Measurements from ENCODE around the gene GDPD4.

The GDPD4 gene

DNA sequence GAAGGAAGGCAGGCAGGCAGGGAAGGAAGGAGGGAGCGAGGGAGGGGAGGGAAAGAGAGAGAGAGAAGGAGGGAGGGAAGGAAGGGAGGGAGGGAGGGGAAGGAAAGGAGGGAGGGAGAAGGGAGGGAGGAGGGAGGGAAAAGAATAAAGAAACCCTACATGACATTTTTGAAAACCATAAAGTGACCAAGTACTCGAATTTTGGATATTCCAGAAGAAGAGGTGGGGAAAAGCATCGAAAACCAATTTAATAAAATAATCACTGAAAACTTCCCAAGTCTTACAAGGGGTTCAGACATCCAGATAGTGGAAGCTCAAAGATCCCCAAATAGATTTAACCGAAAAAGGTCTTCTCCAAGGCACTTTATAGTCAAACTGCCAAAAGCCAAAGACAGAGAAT, 11.7 kb downstream of the GDPD4 start:
- no peaks in the 10 kb centered on the region for H3K9me3 ChIP-seq (ENCODE audit: insufficient read depth, low read depth, low read length)
- no peak overlapping the region for H3K9ac ChIP-seq (ENCODE audit: low read depth, low read length)
- no peaks in the 10 kb centered on the region for H3K27me3 ChIP-seq (ENCODE audit: insufficient read depth, low read length)
- H3K4me1 ChIP-seq (ENCODE audit: insufficient read depth, low read length) = no peaks in the 10 kb centered on the region
- H3K36me3 ChIP-seq (ENCODE audit: insufficient read depth, low read depth, low read length) = no peaks in the 10 kb centered on the region
- H3K4me3 ChIP-seq (ENCODE audit: low read length) = no peak overlapping the region
- no peak overlapping the region for H3K27ac ChIP-seq (ENCODE audit: low read length)

DNA sequence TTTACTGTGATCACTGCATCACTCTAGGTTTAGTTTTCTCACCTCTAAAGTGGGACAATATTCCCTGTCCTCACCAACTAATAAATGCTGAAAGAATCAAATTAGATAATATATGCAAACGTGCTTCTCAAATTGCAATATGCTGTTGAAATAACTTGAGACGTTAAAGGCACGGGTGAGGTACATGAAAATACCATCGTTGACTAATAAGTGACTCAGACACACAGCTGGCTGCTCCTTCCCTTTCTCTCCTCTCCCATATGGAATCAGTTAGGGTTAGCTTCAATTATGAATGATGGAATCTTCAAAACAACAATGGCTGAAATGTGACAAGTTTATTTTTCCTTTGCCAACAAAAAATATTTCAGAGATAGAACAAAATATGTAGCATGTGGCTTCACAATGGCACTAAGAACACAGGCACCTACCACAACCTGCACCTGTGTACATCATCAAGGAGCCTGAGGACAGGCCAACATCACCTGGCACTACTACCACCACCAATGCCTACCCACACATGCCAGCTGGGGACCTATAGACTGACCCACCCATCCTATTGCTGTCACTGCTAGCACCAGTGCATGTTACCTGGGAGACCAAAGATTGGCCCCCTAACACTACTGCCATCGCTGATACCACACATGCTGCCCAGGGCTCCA, 13.7 kb downstream of the GDPD4 start:
- no peaks in the 10 kb centered on the region for H3K36me3 ChIP-seq (ENCODE audit: insufficient read depth, low read depth, low read length)
- H3K27ac ChIP-seq (ENCODE audit: low read length) = no peak overlapping the region
- no peak overlapping the region for H3K4me3 ChIP-seq (ENCODE audit: low read length)

DNA sequence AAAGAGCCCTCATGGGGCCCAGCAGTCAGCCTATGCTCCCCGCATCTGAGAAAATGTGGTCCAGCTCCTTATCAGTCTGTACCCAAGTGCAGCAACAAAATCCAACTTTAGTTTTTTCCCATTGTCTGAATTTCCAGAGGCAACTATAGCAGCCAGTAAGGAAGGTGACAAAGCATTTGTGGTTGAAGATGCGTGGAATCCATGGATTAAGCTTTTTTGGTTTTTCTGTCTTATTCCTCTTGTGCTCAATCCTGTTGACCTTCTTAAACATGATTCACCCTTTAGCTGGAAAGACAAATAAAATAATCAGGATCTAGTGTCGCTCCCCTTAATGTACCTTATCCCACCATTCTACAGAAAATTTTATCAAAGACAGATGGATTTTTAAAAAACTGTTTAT, 14.3 kb downstream of the GDPD4 start:
- Histone ChIP-seq H3K9me3 (ENCODE audit: insufficient read depth, low read depth, low read length) (no peaks in the 10 kb centered on the region), H3K36me3 (ENCODE audit: insufficient read depth, low read depth, low read length) (no peaks in the 10 kb centered on the region), H3K9ac (ENCODE audit: low read depth, low read length) (no peak overlapping the region), H3K27me3 (ENCODE audit: insufficient read depth, low read length) (no peaks in the 10 kb centered on the region), H3K27ac (ENCODE audit: low read length) (no peak overlapping the region), H3K4me3 (ENCODE audit: low read length) (no peak overlapping the region), H3K4me1 (ENCODE audit: insufficient read depth, low read length) (no peaks in the 10 kb centered on the region)

More for the DNA sequence above, 13.7 kb downstream of the GDPD4 start:
- H3K4me1 ChIP-seq (ENCODE audit: insufficient read depth, low read length) = no peaks in the 10 kb centered on the region
- no peaks in the 10 kb centered on the region for H3K9me3 ChIP-seq (ENCODE audit: insufficient read depth, low read depth, low read length)
- H3K9ac ChIP-seq (ENCODE audit: low read depth, low read length) = no peak overlapping the region
- no peaks in the 10 kb centered on the region for H3K27me3 ChIP-seq (ENCODE audit: insufficient read depth, low read length)

- no peaks in the 10 kb centered on the region for H3K27me3 ChIP-seq (ENCODE audit: insufficient read depth, low read length)
Measured at GRCh38 chr11:77284476-77285468, 16.7 kb downstream of the GDPD4 start.

GRCh38 chr11:77283101-77283500, 18.4 kb downstream of the GDPD4 start:
- Histone ChIP-seq H3K9ac (ENCODE audit: low read depth, low read length) (no peak overlapping the region), H3K4me1 (ENCODE audit: insufficient read depth, low read length) (no peaks in the 10 kb centered on the region), H3K27me3 (ENCODE audit: insufficient read depth, low read length) (no peaks in the 10 kb centered on the region), H3K27ac (ENCODE audit: low read length) (no peak overlapping the region), H3K4me3 (ENCODE audit: low read length) (no peak overlapping the region), H3K9me3 (ENCODE audit: insufficient read depth, low read depth, low read length) (no peaks in the 10 kb centered on the region), H3K36me3 (ENCODE audit: insufficient read depth, low read depth, low read length) (no peaks in the 10 kb centered on the region)

More at GRCh38 chr11:77284476-77285468, 16.7 kb downstream of the GDPD4 start:
- no peak overlapping the region for H3K9ac ChIP-seq (ENCODE audit: low read depth, low read length)
- no peak overlapping the region for H3K27ac ChIP-seq (ENCODE audit: low read length)
- no peaks in the 10 kb centered on the region for H3K4me1 ChIP-seq (ENCODE audit: insufficient read depth, low read length)
- H3K36me3 ChIP-seq (ENCODE audit: insufficient read depth, low read depth, low read length) = no peaks in the 10 kb centered on the region
- H3K4me3 ChIP-seq (ENCODE audit: low read length) = no peak overlapping the region
- no peaks in the 10 kb centered on the region for H3K9me3 ChIP-seq (ENCODE audit: insufficient read depth, low read depth, low read length)

DNA sequence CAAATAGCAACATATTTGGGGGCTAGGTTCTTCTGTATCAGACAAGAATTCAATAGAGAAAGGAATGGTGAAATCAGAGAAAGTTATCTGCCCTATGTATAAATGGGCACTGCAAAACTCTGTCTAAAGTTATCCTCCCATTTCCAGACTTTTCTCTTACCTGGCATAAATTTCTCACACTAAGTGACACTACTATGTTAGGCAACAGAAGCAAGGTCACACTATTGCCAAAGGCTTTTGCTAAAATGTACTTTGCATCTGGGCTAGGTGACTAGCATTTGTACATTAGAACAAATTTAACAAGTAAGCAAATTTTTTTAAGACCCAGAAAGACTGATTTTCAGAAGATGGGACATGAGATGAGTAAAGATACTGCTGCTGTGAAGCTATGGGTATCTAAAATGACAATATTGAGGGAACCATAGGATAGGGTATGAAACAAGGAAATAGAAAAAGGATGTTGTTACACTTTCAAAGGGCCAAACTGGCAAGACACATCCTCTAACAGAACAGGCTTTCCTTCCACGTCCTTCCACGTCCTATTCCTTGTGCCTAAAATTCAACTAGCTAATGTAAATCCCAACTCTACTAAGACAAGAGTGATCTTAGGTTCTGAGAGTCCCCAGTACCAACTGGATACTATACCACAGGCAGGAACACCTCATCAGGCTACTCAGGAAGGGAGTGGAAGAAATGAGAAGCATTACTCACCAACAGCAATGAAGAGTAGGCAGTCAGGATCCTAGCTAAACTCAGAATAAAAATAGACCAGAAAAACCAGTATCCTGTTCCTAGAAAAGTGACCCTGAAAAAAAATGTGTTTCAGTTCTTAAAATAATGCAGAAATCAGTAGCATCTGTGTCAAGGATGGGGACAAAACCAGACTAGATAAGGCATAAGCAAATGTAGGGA, 22.6 kb downstream of the GDPD4 start:
- no peak overlapping the region for H3K9ac ChIP-seq (ENCODE audit: low read depth, low read length)
- no peaks in the 10 kb centered on the region for H3K4me1 ChIP-seq (ENCODE audit: insufficient read depth, low read length)
- H3K9me3 ChIP-seq (ENCODE audit: insufficient read depth, low read depth, low read length) = no peaks in the 10 kb centered on the region
- H3K27me3 ChIP-seq (ENCODE audit: insufficient read depth, low read length) = no peaks in the 10 kb centered on the region
- H3K36me3 ChIP-seq (ENCODE audit: insufficient read depth, low read depth, low read length) = no peaks in the 10 kb centered on the region
- H3K27ac ChIP-seq (ENCODE audit: low read length) = no peak overlapping the region
- no peak overlapping the region for H3K4me3 ChIP-seq (ENCODE audit: low read length)

GRCh38 chr11:77276271-77276670, 25.2 kb downstream of the GDPD4 start:
- H3K27me3 ChIP-seq (ENCODE audit: insufficient read depth, low read length) = no peaks in the 10 kb centered on the region
- no peak overlapping the region for H3K9ac ChIP-seq (ENCODE audit: low read depth, low read length)

DNA sequence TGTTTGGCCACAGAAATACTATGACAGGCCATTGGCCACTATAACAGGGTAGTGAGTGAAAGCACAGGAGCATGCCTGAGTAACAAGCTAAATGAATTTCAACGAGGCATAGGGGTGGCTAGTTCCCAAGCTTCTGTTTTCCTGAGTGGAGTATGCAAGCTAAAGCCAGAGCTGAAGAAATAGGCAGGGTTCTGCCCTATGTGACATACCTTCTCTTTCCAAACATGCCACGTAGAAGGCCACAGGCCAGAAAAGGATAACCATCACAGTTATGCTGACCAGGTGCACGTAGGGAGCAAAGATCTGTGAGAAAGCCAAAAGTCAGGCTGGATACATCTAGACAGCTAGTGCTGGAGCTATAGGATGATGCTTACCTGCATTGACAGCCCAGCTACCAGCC, 30.6 kb downstream of the GDPD4 start:
- Histone ChIP-seq H3K4me3 (ENCODE audit: low read length) (no peak overlapping the region), H3K4me1 (ENCODE audit: insufficient read depth, low read length) (no peaks in the 10 kb centered on the region), H3K9me3 (ENCODE audit: insufficient read depth, low read depth, low read length) (no peaks in the 10 kb centered on the region), H3K36me3 (ENCODE audit: insufficient read depth, low read depth, low read length) (no peaks in the 10 kb centered on the region), H3K27ac (ENCODE audit: low read length) (no peak overlapping the region), H3K27me3 (ENCODE audit: insufficient read depth, low read length) (no peaks in the 10 kb centered on the region), H3K9ac (ENCODE audit: low read depth, low read length) (no peak overlapping the region)

More at GRCh38 chr11:77276271-77276670, 25.2 kb downstream of the GDPD4 start:
- H3K36me3 ChIP-seq (ENCODE audit: insufficient read depth, low read depth, low read length) = no peaks in the 10 kb centered on the region
- no peak overlapping the region for H3K4me3 ChIP-seq (ENCODE audit: low read length)
- no peaks in the 10 kb centered on the region for H3K9me3 ChIP-seq (ENCODE audit: insufficient read depth, low read depth, low read length)
- no peaks in the 10 kb centered on the region for H3K4me1 ChIP-seq (ENCODE audit: insufficient read depth, low read length)
- H3K27ac ChIP-seq (ENCODE audit: low read length) = no peak overlapping the region

DNA sequence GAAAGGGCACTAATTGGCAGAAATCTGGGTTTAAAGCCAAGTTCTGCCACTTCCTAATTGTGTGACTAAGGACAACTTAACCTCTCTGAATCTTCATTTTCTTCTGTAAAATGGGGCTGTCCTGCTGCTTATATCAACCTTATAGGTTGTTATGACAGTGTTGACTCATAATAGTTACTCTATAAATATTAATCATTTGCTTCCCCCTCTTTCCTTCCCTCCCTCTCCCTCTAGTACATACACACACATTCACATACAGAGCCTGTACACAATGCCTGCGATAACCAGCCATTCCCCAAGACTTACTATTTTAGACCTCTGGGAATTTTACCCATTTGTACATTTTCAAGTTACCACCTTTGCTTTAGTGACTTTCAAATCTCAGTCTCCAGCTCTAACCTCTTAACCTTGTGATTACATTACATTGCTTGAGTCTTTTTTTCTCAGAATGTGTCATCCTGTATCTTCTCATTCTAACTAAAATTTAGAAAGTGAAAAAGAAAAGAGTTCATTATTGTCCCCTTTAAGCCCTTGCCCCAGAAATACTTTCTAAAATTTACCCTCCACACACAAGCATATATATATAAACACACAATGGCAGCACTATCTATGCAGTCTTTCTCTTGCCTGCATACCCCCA, 31.9 kb downstream of the GDPD4 start:
- H3K27ac ChIP-seq (ENCODE audit: low read length) = no peak overlapping the region
- no peaks in the 10 kb centered on the region for H3K36me3 ChIP-seq (ENCODE audit: insufficient read depth, low read depth, low read length)
- no peaks in the 10 kb centered on the region for H3K9me3 ChIP-seq (ENCODE audit: insufficient read depth, low read depth, low read length)
- H3K27me3 ChIP-seq (ENCODE audit: insufficient read depth, low read length) = no peaks in the 10 kb centered on the region
- H3K4me3 ChIP-seq (ENCODE audit: low read length) = no peak overlapping the region
- H3K4me1 ChIP-seq (ENCODE audit: insufficient read depth, low read length) = no peaks in the 10 kb centered on the region
- no peak overlapping the region for H3K9ac ChIP-seq (ENCODE audit: low read depth, low read length)

- Histone ChIP-seq H3K4me3 (ENCODE audit: low read length) (no peak overlapping the region), H3K9ac (ENCODE audit: low read depth, low read length) (no peak overlapping the region), H3K36me3 (ENCODE audit: insufficient read depth, low read depth, low read length) (no peaks in the 10 kb centered on the region), H3K9me3 (ENCODE audit: insufficient read depth, low read depth, low read length) (no peaks in the 10 kb centered on the region), H3K27ac (ENCODE audit: low read length) (no peak overlapping the region), H3K27me3 (ENCODE audit: insufficient read depth, low read length) (no peaks in the 10 kb centered on the region), H3K4me1 (ENCODE audit: insufficient read depth, low read length) (no peaks in the 10 kb centered on the region)
Measured at GRCh38 chr11:77267962-77268361, 33.5 kb downstream of the GDPD4 start.

DNA sequence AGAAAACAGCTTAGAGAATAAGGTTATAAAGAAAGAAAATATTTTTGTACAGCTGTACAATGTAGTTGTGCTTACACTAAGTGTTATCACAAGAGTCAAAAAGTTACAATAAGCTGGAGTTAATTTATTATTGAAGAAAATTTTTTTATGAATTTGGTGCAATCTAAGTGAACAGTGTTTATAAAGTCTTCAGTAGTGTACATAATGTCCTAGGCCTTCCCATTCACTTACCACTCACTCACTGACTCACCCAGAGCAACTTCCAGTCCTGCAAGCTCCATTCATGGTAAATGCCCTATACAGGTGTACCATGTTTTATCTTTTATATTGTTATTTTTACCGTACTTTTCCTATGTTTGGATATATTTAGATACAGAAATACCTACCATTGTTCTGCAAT, 34.7 kb downstream of the GDPD4 start:
- Histone ChIP-seq H3K9me3 (ENCODE audit: insufficient read depth, low read depth, low read length) (peaks cover 3% of the 10 kb centered on the region; the same call in 1 of the 2 replicates), H3K36me3 (ENCODE audit: insufficient read depth, low read depth, low read length) (no peaks in the 10 kb centered on the region), H3K27ac (ENCODE audit: low read length) (no peak overlapping the region), H3K27me3 (ENCODE audit: insufficient read depth, low read length) (no peaks in the 10 kb centered on the region), H3K9ac (ENCODE audit: low read depth, low read length) (no peak overlapping the region), H3K4me3 (ENCODE audit: low read length) (no peak overlapping the region), H3K4me1 (ENCODE audit: insufficient read depth, low read length) (no peaks in the 10 kb centered on the region)

All from iPS-20b (cell line).